Suprapubic skin (tissue), 3 donors: ENCODE results near the gene SST.

ENCODE experiments used
- POLR2AphosphoS5 ChIP-seq, 3 donors: sonication (generic); formaldehyde crosslinking; IDR thresholded peaks; one replicate each; pipeline ENCODE4 v1.6.1; 2017; ENCODE audit warnings: antibody characterized with exemption in 3 of 3
- TF ChIP-seq, protein P1 (sequence below), 2 donors: fragments of 200-600 bp in 1 of 2; fragments of 450-650 bp in 1 of 2; sonication (generic) in 1 of 2; IDR thresholded peaks; one replicate each; pipeline ENCODE4 v1.5.1; 2016 to 2019; ENCODE audit warnings: antibody characterized with exemption in 2 of 2, mild to moderate bottlenecking in 1 of 2, moderate library complexity in 1 of 2

DNA sequence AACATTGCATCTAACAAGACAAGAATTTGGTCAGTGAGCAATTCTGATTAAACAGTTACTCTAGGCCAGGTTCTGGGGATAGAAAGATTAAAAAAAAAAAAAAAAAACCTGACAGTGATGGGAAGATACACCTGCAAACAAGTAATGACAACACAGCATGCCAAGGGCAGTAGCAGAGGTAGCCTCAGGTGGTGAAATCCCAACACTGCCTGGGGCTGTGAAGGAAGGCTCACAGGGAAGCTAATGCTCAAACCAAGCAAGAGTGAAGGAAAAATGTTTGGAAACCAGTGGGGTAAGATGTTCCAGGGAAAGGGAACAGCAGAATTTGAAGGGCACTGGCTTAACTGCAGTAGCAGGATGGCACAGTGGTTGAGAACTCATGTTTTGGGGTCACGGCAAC is 23.2 kb upstream of the SST start:
- TF ChIP-seq, protein P1, sequence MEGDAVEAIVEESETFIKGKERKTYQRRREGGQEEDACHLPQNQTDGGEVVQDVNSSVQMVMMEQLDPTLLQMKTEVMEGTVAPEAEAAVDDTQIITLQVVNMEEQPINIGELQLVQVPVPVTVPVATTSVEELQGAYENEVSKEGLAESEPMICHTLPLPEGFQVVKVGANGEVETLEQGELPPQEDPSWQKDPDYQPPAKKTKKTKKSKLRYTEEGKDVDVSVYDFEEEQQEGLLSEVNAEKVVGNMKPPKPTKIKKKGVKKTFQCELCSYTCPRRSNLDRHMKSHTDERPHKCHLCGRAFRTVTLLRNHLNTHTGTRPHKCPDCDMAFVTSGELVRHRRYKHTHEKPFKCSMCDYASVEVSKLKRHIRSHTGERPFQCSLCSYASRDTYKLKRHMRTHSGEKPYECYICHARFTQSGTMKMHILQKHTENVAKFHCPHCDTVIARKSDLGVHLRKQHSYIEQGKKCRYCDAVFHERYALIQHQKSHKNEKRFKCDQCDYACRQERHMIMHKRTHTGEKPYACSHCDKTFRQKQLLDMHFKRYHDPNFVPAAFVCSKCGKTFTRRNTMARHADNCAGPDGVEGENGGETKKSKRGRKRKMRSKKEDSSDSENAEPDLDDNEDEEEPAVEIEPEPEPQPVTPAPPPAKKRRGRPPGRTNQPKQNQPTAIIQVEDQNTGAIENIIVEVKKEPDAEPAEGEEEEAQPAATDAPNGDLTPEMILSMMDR (IDR thresholded peaks at IDR 0.05): no peak
- TF ChIP-seq POLR2AphosphoS5 (IDR thresholded peaks at IDR 0.05): no peak
